Activated CD4-positive, CD25-positive, alpha-beta regulatory T cell (primary cell): ENCODE data around the gene IL1RAPL1.

Experiments used
- DNase-seq, 4 experiments: peaks; one replicate each; lab custom pipeline; 2025; lab: John Stamatoyannopoulos, UW

The IL1RAPL1 gene

GRCh38 chrX:29903360-29903759, 1316.1 kb downstream of the IL1RAPL1 start:
- DNase-seq = no peak

DNA sequence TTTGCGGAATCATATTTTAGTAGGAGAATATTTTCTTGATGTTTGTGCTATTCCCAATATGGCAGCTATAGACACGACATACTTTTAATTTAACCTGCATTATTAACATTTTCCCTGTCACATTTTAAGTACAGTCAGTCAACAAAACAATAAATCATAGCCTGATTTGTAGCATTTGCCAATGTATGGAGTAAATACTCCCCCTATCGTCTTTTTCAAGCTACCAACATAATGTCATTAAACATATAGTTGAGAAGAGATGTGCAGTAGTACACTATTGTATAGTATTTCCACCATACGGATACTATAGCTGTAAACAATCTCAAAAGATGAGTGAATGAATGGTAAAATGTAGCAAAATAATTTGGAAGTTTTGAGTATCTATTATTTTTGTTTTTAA, 1324.4 kb downstream of the IL1RAPL1 start:
- DNase-seq = no peak

GRCh38 chrX:29913647-29914046, 1326.4 kb downstream of the IL1RAPL1 start:
- no peak for DNase-seq

DNA sequence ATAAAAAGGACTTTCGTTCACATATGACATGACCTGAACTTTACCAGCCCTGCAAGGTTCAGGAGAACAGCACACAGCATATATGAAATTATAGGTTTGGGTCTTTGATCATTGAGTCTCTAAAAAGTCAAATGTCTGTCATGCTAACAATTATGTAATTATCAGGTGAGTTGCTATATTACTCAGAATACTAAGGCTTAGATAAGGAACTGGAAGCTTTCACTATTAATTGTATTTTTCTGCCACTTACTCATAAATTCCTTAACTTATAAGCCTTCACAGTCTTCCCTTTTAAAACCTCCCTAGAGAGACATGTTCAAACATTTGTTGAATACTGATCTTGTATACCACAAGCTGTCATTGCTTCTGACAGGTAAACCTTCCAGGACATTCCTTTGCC, 1335.4 kb downstream of the IL1RAPL1 start:
- no peak for DNase-seq

DNA sequence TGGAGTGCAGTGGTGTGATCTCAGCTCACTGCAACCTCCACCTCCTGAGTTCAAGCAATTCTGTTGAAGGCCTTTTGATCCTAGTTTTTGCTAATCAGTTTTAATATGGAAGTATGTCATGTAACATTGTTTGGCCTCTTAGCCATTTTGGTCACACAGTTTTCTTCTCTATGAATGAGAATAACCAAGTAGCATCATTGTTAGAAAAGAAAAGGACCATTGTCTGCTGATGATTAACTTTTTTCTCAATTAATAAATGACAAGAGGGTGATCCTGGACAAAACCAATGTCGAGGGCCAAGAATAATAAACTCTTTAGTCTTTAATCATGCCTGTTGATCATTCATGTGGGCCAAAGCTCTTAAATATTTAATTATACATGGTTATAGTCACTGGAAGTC, 1338.8 kb downstream of the IL1RAPL1 start:
- no peak for DNase-seq

- no peak for DNase-seq
Measured at GRCh38 chrX:29926659-29927058, 1339.4 kb downstream of the IL1RAPL1 start.

DNA sequence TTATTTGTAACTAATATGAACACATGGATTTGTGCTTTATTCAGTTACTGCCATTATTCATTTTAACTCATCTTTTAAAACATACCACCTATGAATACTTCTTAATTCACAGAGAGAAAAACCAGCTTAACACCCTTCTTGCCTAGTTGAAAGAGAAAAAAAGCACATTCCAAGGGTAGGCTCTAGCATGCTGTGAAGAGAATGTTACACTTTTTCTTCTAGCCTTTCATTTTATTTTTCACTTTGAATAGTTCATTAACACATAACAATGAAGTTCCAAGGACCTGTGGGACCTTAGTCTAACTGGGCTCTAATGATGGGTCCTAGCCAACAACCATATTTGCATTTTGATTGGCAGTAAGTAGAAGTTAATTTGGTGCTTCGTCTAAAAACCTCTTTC, 1348.2 kb downstream of the IL1RAPL1 start:
- no peak for DNase-seq

- DNase-seq = no peak
Measured at GRCh38 chrX:29940750-29941149, 1353.5 kb downstream of the IL1RAPL1 start.

DNA sequence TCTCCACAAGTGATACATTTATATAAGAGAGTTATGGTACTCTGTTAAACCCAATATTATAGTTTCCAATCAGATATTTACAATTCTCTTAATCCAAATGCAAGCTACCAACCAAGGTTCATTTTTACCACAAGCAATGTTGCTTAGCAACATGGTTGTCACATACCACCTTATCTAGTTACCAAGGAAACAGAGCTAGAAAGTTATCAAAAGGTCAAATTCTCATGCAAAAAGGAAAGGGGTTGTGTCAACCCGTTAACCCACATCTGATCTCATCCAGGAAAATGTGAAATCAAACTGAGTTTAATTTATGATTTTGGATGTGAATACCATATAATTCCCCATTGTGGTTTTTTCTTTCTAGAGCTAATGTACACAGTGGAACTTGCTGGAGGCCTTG, 1354.0 kb downstream of the IL1RAPL1 start:
- no peak for DNase-seq

- no peak for DNase-seq
Measured at GRCh38 chrX:29947225-29947624, 1360.0 kb downstream of the IL1RAPL1 start.

DNA sequence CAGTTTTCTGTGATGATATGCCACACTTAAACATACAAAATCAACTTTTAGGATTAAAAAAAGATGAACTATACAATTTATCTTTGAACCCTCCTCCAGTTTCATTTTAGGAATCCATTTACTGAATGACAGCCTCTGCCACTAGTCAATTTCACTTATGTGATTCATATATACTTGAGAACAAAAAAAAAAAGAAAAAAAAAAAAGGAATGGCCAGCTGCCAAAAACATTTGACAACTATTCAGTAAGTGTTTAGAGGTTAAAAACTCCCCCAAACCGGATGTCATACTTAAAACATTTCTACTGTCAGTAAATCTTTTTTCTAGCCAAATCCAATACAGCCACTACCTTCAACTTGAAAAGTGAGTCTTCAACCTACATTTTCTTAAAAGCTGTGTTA, 1361.4 kb downstream of the IL1RAPL1 start:
- no peak for DNase-seq

GRCh38 chrX:29952016-29952415, 1364.8 kb downstream of the IL1RAPL1 start:
- no peak for DNase-seq

- DNase-seq = no peak
Measured at GRCh38 chrX:29962061-29962460, 1374.8 kb downstream of the IL1RAPL1 start.

DNA sequence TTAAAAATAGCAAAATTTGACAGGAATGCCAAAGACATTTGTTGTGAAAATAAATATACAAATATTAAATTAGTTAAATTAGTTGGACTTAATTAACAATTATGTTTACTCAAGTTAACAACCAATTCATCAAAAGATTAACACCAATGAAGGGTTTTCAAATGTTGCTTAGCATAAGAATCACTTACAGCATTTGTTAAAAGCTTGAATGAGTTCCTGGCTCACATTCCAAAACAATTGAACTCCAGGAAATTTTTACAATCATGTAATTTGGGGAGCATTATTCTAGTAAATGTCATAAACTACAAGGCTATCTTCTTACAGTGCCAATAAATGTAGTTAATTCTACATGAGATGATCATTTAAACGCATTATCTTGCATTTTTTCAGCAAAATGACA, 1378.4 kb downstream of the IL1RAPL1 start:
- no peak for DNase-seq

DNA sequence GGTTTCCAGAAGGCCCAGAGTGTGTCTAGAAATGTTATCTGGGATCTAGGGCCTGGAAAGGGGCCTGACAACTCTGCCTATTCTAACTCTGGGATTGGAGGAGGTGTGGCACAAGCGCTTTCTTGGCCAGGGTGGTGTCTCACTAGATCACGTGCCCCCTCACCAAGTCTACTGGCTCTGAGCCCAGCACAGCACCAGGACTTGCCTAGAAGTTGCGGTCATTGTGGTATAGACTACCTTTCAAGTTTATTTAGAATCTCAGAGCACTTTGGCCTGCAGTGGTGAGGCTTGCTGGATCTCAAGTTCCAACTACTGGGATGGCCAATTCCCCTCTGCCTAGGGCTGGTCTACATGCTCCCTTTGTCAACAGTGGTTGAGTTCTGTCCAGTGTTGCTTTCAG, 1404.8 kb downstream of the IL1RAPL1 start:
- no peak for DNase-seq

GRCh38 chrX:30005813-30006212, 1418.6 kb downstream of the IL1RAPL1 start:
- DNase-seq = no peak
